IPS-18c (cell line): ENCODE results near the gene PPP1R14C.
"Not testable (repeated sequence)": the region's sequence is repeated elsewhere in the genome, so short reads cannot be mapped to it uniquely, and the experiment has no call there.

Experiments used
- H3K4me3 ChIP-seq: 2 replicates; pipeline ENCODE4 v1.7.0; 2013; ENCODE audit warnings: low read depth, mild to moderate bottlenecking, low read length, moderate library complexity; ENCODE audit not compliant: insufficient read depth
- H3K9me3 ChIP-seq: one replicate; pipeline ENCODE4 v1.6.1; 2013; ENCODE audit warnings: mild to moderate bottlenecking, low read length, moderate library complexity; ENCODE audit not compliant: control insufficient read depth, insufficient read depth

The PPP1R14C gene

DNA sequence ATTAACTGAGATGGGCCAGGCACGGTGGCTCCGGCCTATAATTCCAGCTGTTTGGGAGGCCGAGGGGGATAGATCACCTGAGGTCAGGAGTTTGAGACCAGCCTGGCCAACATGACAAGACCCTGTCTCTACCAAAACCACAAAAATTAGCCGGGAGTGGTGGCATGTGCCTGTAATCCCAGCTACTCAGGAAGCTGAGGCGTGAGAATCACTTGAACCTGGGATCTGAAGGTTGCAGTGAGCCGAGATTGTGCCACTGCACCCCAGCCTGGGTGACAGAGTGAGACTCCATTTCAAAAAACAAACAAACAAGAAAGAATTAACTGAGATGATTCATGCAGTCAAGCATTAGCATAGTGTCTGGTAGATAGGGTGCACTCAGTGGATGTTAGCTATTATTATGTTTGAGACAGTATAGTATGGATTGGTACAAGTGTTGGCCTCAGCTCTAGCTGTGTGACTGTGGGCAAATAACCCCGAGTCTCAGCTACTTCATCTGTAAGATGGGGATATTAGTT is 37.1 kb downstream of the PPP1R14C start:
- not testable (repeated sequence) for H3K4me3 ChIP-seq, H3K9me3 ChIP-seq

DNA sequence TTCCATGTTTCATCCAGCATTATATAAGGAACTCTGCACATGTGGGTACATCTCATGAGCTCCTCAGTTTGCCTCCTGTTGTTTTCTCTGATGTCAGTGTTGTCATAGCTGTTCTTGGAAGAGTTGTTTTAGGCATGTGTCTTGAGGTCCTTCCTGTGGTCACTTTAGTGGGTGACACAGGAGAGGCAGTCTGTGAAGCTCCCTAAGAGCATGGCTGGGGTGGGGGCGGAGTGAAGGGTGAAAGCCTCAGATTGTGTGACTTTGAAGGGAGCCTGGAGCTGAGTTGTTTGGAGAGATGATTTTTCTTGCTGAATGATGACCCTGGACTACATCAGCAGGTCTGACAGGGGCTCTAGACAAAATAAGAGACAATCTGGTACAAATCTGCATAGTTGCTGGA is 37.7 kb downstream of the PPP1R14C start:
- no peak overlapping the region for H3K4me3 ChIP-seq
- H3K9me3 ChIP-seq, result no peaks in the 10 kb centered on the region

DNA sequence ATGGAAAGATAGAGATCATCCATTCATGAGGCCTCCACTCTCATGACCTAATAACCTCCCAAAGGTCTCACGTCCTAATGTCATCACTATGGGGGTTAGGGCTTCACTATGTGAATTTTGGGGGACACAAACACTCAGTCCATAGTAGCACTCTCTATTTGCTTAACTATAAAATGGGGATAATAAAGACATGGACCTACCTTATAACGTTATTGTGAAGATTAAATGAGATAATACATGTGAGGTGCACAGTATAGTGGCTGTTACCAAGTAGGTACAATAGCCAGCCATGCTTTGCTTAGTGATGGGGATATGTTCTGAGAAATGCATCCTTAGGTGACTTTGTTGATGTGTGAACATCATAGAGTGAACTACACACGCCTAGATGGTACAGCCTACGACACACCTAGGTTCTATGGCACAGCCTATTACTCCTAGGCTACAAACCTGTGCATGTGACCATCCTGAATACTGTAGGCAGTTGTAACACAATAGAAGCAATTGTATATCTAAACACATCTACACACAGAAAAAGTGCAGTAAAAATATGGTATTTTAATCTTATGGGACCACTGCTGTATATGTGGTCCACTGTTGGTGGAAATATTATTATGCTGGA is 39.7 kb downstream of the PPP1R14C start:
- no peak overlapping the region for H3K4me3 ChIP-seq
- no peaks in the 10 kb centered on the region for H3K9me3 ChIP-seq

DNA sequence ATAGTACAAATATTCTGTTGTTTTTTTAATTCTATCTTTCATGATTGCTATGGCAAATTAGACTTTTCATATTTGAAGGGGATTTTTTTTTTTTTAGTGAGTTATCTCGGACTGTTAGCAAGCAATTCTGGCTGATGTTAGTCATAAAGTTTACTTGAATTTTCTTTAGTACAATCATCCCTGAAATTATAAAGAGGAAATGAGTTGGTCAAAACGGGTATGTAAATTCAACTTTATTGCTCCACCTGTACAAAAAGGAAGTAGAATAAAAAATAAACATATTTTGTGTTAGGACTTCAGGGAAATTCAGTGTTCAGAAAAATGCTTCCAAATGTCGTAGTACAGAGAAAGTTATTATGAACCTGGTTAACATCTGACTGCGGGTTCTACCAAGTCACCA is 40.3 kb downstream of the PPP1R14C start:
- Histone ChIP-seq H3K9me3 (no peaks in the 10 kb centered on the region), H3K4me3 (no peak overlapping the region)

DNA sequence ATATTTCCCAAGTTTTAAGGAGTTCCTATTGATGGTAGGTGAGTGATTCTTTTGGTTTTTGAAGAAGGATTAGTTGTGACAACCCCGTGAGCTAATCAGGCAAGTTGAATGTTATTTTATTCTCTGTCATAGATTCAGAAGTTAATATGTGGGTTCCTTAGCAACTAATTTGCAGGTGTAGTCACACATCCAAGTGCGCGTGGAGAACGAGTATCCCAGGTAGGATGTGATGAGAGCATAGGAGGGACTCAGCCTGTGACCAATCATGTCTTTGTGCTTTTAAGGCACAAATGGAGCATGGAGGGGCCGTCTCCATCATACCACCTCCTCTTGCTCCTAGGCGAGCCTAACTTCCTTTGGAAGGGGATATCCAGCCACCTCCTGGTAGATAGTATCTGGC is 41.1 kb downstream of the PPP1R14C start:
- no peak overlapping the region for H3K4me3 ChIP-seq
- no peaks in the 10 kb centered on the region for H3K9me3 ChIP-seq

DNA sequence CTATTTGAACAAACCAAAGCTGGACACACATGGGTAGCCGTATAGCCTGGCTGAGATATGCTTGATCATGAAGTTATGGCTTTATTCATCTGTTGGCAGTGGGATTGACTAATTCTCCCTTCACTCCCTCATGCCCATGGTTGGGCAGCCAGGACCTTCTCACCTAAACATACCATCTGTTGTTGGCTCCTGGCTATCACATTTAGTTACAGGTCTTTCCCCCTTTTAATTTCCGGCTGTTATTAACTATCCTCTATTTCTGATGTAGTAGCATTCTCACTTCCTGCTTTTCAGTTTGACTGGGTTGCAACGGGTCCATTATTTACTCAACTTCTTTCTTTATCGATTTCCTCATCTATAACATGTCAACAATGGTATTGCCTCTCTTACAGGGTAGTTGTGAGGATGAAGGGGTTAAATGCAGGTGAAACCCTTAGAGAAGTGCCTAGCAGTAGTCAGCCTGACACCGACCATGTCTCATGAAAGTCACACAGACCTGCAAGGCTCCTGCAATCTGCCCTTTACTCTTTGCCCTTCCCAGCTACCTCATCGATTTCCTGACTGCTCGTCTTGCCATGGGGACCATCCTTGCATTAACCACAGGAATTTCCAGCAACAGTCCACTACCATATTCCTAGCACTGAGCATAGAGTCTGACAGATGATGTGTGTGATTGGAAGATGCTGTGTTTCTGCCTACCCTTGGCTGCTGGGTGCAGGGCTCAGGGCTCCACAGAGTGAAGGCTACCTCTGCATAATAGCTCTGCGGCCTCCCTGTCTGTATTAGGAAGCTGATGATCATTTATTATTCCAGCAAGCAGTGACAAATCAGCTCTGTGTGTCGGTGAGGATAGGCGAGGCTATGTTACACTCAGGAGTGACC is 42.2 kb downstream of the PPP1R14C start:
- Histone ChIP-seq H3K9me3 (no peaks in the 10 kb centered on the region), H3K4me3 (no peak overlapping the region)

DNA sequence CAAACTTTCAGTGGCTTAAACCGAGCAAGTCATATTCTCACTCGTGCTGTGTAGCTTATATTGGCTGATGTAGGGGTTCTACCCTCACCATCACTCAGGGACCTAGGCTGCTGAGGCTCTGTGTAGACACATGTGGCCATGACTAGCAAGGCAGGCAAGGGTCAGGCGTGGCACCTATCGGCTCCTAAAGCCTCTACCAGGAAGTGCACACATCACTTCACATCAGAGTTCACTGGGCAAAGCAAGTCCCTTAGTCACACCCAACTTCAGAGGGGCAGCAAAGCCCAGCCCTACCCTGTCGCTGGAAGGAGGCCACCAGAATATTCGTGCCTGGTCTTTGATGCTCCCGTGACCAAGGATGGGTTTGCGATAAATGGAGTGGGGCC is 42.9 kb downstream of the PPP1R14C start:
- Histone ChIP-seq H3K9me3 (no peaks in the 10 kb centered on the region), H3K4me3 (no peak overlapping the region)

DNA sequence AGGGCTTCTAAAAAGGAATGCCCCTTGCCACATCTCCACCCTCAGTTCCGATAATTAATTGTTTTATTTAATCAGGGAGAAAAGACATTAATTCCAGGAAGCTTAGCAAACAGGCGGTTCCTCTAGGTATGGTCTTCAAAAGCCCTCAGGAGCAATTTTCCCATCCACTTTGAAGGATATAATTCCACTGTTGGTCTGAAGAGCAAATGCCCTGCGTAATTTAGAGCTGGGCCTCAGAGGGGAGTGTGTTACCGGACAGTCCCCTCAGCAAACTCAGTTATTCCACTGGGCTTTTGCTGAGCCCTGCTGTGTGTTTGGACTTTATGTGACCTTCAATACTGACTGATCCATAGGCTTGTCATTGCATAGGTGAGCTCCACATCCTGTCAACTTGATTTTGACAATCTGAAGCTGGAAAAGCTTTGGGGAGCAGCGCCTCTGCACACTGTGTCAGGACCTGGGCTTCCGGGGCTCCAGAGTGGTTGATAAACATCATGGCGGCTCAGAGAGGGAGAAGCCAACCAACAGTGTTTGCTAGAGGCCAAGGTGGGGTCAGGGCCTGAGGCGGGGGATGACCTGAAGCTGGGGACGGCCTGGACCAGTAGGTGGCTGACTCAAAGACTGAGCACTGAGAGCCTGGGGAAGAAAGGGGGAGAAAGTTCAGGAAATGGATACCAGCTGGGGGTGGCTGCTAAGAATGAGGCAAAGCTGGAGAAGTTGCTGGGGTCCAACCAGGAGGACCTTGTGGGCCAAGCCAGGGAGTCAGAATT is 43.5 kb downstream of the PPP1R14C start:
- H3K9me3 ChIP-seq, result no peaks in the 10 kb centered on the region
- H3K4me3 ChIP-seq, result no peak overlapping the region

DNA sequence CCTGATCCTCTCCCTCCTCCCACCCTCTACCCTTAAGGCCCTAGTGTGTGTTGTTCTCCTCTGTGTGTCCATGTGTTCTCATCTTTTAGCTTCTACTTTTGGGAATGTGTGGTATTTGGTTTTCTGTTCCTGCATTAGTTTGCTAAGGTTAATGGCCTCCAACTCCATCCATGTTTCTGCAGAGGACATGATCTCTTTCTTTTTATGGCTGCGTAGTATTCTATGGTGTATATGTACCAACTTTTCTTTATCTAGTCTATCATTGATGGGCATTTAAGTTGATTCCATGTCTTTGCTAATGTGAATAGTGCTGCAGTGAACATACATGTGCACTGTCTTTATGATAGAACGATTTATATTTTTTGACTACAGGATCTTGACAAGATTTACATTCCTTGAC is 44.6 kb downstream of the PPP1R14C start:
- not testable (repeated sequence) for H3K9me3 ChIP-seq, H3K4me3 ChIP-seq

DNA sequence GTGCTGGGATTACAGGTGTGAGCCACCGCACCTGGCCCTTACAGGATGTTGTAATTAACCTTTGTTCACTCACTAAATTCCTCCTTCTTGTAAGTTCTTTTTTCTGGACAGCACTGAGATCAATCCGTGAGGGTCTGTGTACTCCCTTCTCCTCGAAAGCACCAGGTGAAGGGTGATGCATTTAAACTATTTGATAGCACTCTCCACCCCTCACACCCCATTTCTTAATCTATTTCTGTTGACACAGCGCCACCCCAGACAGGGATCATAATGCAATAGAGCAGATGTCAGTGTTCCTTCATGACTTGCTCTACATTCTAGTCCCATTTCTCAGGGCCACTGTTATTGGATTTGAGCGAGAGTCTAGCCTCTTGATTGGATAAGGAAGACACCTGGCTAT is 46.3 kb downstream of the PPP1R14C start:
- no peak overlapping the region for H3K4me3 ChIP-seq
- H3K9me3 ChIP-seq, result no peaks in the 10 kb centered on the region

DNA sequence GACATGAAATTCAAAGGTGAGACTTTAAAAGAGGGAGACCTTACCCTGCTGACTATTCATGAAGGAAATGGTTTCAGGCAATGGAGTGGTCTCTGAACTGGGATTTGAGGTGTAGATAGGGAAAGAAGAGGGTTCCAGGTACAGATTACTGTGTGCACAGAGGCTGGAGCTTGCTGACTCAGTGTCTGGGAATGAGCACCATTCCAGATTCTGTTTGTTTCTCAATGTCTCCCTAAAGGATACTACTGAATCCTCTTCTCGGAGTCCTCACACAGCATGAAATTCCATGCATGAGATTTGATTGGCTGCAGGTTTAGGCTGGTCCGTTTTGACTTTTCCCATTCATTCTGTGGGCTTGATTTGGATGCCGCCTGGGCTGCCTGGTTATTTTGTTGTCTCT is 49.0 kb downstream of the PPP1R14C start:
- H3K9me3 ChIP-seq, result no peaks in the 10 kb centered on the region
- no peak overlapping the region for H3K4me3 ChIP-seq

DNA sequence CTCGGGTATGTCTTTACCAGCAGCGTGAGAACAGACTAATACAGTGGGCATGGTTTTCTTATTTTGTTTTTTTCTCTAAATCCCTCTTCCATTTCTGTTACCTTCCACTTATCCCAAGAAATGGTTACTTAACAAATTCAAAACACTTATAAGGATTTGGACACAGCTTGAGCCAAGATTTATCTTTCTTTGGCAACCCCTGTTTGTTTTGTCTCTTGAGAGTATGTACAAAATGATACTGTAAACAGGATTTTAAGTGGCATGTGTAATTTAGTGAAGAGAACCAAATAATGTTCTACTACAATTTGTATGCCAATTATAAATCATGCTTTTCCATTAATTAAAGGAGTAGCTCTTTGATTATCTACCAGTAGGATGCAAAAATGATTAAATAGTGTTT is 51.4 kb downstream of the PPP1R14C start:
- no peak overlapping the region for H3K4me3 ChIP-seq
- H3K9me3 ChIP-seq, result no peaks in the 10 kb centered on the region

DNA sequence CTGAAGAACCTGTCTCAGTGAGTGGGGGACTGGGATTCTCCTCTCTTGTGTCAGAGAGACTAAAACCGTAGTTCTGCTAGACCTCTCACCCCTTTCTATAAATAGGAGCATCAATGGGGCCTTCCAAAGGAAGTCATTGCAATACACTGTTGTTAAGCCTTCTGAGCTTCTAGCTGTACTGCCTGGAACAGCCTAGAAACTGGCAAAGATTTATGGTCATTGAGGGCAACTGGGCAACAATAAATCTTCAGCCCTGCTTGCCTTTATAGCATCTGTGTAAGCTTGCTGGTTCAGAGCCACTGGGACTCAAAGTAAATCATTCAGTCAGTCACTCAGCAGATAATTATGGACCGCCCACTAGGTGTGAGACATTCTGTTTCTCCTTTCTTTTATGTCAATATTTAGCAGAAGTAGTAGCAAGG is 53.2 kb downstream of the PPP1R14C start:
- Histone ChIP-seq H3K4me3 (no peak overlapping the region), H3K9me3 (no peaks in the 10 kb centered on the region)

DNA sequence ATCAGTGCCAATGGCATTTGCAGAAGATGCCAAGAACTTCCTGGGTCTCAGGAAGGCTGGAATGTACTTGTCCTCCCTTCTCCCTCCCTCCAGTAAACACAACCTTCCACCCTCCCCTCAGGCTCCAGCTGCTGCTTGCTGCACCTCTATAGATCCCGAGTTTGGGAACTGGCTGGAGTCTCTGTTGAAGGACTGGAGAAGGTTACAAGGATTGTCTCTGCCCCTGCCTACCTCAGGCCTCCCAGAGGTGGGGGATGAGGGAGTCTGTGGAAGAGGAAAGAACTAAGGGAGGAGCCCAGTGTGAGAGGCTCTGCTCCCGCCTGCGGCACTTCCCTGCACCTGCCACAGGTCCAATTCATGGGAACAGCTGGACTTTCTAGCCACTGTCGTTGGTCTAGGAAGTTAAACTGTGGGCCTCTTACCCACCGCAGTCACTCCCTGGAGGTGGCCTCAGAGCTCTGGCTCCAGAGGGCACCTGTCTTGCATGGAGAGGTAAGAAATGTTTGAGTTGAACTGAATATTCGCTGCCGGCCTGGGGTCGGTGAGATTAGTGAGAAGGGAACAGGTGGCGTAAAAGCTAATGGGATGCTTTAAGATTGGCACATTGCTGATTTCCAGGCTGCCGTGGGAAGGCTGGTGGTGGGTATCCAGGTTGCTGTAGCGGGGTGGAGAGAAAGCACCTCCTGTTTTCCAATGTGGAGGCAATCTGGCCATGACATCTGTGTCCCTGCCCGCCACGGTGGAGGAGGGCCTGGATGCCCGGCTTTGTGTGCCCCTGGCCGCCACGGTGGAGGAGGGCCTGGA is 54.3 kb downstream of the PPP1R14C start:
- H3K9me3 ChIP-seq, result no peaks in the 10 kb centered on the region
- H3K4me3 ChIP-seq, result no peak overlapping the region

DNA sequence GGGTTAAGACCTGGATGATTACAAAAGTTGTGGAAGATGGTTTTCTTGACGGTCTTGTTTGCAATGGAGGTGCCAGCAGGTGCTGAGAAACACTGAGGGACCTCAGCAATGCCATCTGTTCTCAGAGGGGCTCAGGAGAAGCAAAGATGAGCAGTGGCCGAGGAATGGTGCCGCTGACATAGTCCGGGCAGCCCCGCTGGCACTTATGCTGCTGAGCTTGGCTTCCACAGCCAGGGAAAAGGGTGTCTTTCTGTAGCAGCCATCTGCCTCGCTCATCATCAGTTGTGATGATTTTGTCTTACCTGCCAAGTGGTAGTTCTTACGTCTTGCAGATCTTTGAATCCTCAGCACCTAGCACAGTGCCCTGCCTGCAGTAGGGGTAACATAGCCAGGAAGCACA is 55.7 kb downstream of the PPP1R14C start:
- Histone ChIP-seq H3K9me3 (no peaks in the 10 kb centered on the region), H3K4me3 (no peak overlapping the region)

DNA sequence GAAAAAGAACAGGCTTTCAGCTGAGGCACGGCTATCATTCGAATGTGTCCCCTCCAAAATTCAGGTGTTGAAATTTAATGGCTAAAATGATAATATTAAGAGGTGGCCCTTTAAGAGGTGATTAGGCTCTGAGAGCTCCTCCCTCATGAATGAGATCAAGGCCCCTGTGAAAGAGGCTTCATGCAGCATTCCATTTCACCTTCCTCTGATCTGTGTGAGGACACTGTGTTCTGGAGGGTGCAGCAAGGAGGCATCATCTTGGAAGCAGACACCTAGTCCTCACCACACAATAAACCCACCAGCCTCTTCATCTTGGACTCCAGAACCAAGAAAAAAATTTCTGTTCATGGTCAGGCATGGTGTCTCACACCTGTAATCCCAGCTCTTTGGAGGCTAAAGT is 56.4 kb downstream of the PPP1R14C start:
- H3K9me3 ChIP-seq, result no peaks in the 10 kb centered on the region
- H3K4me3 ChIP-seq, result no peak overlapping the region

DNA sequence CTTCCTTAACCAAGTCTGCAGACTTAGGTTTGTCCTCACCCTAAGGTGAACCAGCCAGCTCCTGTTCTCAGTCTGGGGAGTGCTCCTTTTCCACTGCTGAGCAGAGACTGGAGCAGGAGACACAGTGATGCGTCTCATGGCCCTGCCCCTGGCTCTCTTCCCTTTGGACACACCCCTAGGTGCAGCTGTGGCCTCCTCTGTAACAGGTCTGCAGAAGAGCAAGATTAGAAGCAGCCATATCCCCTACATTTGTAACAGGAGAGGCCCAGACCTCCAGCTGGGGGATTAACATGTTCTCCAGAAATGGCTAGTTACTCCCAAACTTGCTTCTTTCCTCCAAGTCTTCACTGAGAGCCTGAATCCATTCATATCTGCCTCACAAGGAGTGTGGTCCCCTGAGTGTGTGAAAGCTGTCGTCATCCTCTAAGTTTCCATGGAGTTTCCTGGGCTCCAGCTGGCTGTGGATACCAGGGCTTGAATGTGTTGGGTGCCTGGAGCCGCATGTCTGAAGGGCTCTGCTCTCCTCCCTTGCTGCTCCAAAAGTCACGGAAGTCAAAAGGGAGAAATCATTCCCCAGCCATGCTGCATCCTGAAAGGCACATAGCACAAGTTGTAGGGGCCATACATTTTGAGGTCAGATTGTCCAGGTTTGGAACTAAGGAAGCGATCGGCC is 57.7 kb downstream of the PPP1R14C start:
- Histone ChIP-seq H3K9me3 (no peaks in the 10 kb centered on the region), H3K4me3 (no peak overlapping the region)
